Neural cell (in vitro differentiated cells): ENCODE data around the gene TNFAIP8L3. TPM values are rescaled to one million over a fixed set of nuclear protein-coding genes. Genes with fewer than 3 reads are reported as not detected.

Source experiments
- H2AFZ ChIP-seq: fragments of 200-600, 300-800 bp; sonication (generic), shearing (Covaris generic); 2 replicates; pipeline ENCODE4 v1.6.0; 2014; ENCODE audit warnings: low read depth, mild to moderate bottlenecking, antibody characterized with exemption, low read length, moderate library complexity
- H3F3A ChIP-seq: fragments of 200-600 bp; shearing (Covaris generic); 2 replicates; pipeline ENCODE4 v1.6.1; 2016; ENCODE audit warnings: mild to moderate bottlenecking, moderate library complexity, mixed read lengths, antibody characterized with exemption, low read length; ENCODE audit not compliant: insufficient read depth, poor library complexity, severe bottlenecking
- H3K27ac ChIP-seq: fragments of 200-600, 300-800 bp; sonication (generic), shearing (Covaris generic); 2 replicates; pipeline ENCODE4 v1.5.1; 2014; ENCODE audit warnings: mild to moderate bottlenecking, low read length, moderate library complexity
- H3K27me3 ChIP-seq: fragments of 300-800, 200-600 bp; sonication (generic), shearing (Covaris generic); 2 replicates; pipeline ENCODE4 v1.6.0; 2014; ENCODE audit warnings: mild to moderate bottlenecking, low read depth, low read length, moderate library complexity; ENCODE audit not compliant: insufficient read depth
- H3K36me3 ChIP-seq: fragments of 300-800, 200-600 bp; sonication (generic), shearing (Covaris generic); 2 replicates; pipeline ENCODE4 v1.5.1; 2014; ENCODE audit warnings: mild to moderate bottlenecking, antibody characterized with exemption, low read length, moderate library complexity; ENCODE audit not compliant: insufficient read depth
- H3K4me2 ChIP-seq: fragments of 300-800, 200-600 bp; sonication (generic), shearing (Covaris generic); 2 replicates; pipeline ENCODE4 v1.6.0; 2014; ENCODE audit warnings: mild to moderate bottlenecking, low read length
- H3K4me3 ChIP-seq: fragments of 300-800, 200-600 bp; sonication (generic), shearing (Covaris generic); 2 replicates; pipeline ENCODE4 v1.5.1; 2014; ENCODE audit warnings: mild to moderate bottlenecking, low read length, moderate library complexity
- H3K79me2 ChIP-seq: fragments of 200-600 bp; shearing (Covaris generic); replicated peaks from 2 replicates; pipeline ENCODE4 v1.6.0; 2014; ENCODE audit warnings: mild to moderate bottlenecking, low read length, moderate library complexity; ENCODE audit not compliant: insufficient read depth
- H3K9ac ChIP-seq: fragments of 300-800, 200-600 bp; sonication (generic), shearing (Covaris generic); 2 replicates; pipeline ENCODE4 v1.6.1; 2016; ENCODE audit warnings: mild to moderate bottlenecking, low read length, mixed read lengths
- H3K9me2 ChIP-seq: fragments of 200-600 bp; shearing (Covaris generic); 2 replicates; pipeline ENCODE4 v1.6.1; 2016; ENCODE audit warnings: mild to moderate bottlenecking, low read length, mixed read lengths; ENCODE audit not compliant: insufficient read depth
- H3K9me3 ChIP-seq: fragments of 200-600, 300-800 bp; sonication (generic), shearing (Covaris generic); 2 replicates; pipeline ENCODE4 v1.6.1; 2016; ENCODE audit warnings: mild to moderate bottlenecking, mixed run types, low read length, moderate library complexity, mixed read lengths
- H4K20me1 ChIP-seq: fragments of 200-600 bp; shearing (Covaris generic); 2 replicates; pipeline ENCODE4 v1.6.1; 2016; ENCODE audit warnings: mild to moderate bottlenecking, mixed run types; ENCODE audit not compliant: insufficient read depth
- EP300 ChIP-seq: fragments of 450-650 bp; conservative IDR thresholded peaks from 2 replicates; pipeline ENCODE4 v1.6.1; 2014; ENCODE audit warnings: antibody characterized with exemption, mild to moderate bottlenecking, moderate library complexity; ENCODE audit not compliant: poor library complexity, severe bottlenecking
- EZH2 ChIP-seq: fragments of 200-600, 300-800 bp; shearing (Covaris generic), sonication (generic); IDR thresholded peaks from 2 replicates; pipeline ENCODE4 v1.6.1; 2014; ENCODE audit warnings: antibody characterized with exemption, low read length, borderline replicate concordance, mild to moderate bottlenecking; ENCODE audit not compliant: insufficient read depth, poor library complexity, severe bottlenecking
- MXI1 ChIP-seq: fragments of 450-650 bp; conservative IDR thresholded peaks from 2 replicates; pipeline ENCODE4 v1.6.1; 2014; ENCODE audit warnings: antibody characterized with exemption, mild to moderate bottlenecking; ENCODE audit not compliant: poor library complexity, severe bottlenecking
- POLR2AphosphoS5 ChIP-seq: IDR thresholded peaks from 2 replicates; pipeline ENCODE4 v1.6.1; 2012
- RAD21 ChIP-seq: fragments of 450-650 bp; conservative IDR thresholded peaks from 2 replicates; pipeline ENCODE4 v1.6.1; 2014; ENCODE audit warnings: antibody characterized with exemption, mild to moderate bottlenecking, moderate library complexity
- SMC3 ChIP-seq: fragments of 450-650 bp; conservative IDR thresholded peaks from 2 replicates; pipeline ENCODE4 v1.6.1; 2014; ENCODE audit warnings: antibody characterized with exemption, mild to moderate bottlenecking, moderate library complexity; ENCODE audit not compliant: poor library complexity
- TAF1 ChIP-seq: IDR thresholded peaks from 2 replicates; pipeline ENCODE4 v1.6.1; 2012; ENCODE audit warnings: low read depth
- polyA plus RNA-seq: library from polyadenylated mRNA; depleted of rRNA; stranded (reverse); fragments of >200 nt; gene quantifications from 2 replicates; pipeline ENCODE4 v1.2.3, GENCODE V29; 2014
- TF ChIP-seq, protein P1 (sequence below): IDR thresholded peaks from 2 replicates; pipeline ENCODE4 v1.6.1; 2012; ENCODE audit warnings: borderline replicate concordance
- TF ChIP-seq, protein P2 (sequence below): fragments of 450-650 bp; IDR thresholded peaks from 2 replicates; pipeline ENCODE4 v1.5.1; 2014; ENCODE audit warnings: antibody characterized with exemption, mild to moderate bottlenecking, moderate library complexity; ENCODE audit not compliant: poor library complexity, severe bottlenecking

Gene TNFAIP8L3
- polyA plus RNA-seq, 1 donor from 2014 or later, result 0.16 TPM

DNA sequence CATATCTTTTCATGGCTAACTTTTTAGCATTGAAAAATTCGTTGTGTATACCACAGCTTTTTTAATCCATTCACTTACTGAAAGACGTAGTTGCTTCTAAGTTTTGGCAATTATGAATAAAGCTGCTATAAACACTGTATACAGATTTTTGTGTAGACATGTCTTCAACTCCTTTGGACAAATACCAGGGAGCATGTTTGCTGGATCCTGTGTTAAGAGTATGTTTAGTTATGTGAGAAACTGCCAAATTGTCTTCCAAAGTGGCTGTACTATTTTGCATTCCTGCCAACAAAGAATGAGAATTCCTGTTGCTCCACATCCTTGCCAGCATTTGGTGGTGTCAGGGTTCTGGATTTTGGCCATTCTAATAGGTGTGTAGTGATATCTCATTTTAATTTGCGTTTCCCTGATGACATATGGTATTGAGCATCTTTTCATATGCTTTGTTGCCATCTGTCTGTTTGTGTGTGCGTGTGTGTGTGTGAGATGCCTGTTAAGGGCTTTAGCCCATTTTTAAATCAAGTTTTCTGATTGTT lies 87.5 kb downstream of the TNFAIP8L3 start:
- Histone ChIP-seq H3K36me3 (no peaks in the 10 kb centered on the region), H3K9me2 (no peaks in the 10 kb centered on the region), H3K9me3 (no peaks in the 10 kb centered on the region), H4K20me1 (no peaks in the 10 kb centered on the region), H2AFZ (no peak overlapping the region), H3K27me3 (no peaks in the 10 kb centered on the region), H3K9ac (no peak overlapping the region), H3K27ac (no peak overlapping the region), H3K4me3 (no peak overlapping the region), H3K79me2 (no peaks in the 10 kb centered on the region), H3K4me2 (no peak overlapping the region), H3F3A (no peaks in the 10 kb centered on the region)
- TF ChIP-seq, protein P1, sequence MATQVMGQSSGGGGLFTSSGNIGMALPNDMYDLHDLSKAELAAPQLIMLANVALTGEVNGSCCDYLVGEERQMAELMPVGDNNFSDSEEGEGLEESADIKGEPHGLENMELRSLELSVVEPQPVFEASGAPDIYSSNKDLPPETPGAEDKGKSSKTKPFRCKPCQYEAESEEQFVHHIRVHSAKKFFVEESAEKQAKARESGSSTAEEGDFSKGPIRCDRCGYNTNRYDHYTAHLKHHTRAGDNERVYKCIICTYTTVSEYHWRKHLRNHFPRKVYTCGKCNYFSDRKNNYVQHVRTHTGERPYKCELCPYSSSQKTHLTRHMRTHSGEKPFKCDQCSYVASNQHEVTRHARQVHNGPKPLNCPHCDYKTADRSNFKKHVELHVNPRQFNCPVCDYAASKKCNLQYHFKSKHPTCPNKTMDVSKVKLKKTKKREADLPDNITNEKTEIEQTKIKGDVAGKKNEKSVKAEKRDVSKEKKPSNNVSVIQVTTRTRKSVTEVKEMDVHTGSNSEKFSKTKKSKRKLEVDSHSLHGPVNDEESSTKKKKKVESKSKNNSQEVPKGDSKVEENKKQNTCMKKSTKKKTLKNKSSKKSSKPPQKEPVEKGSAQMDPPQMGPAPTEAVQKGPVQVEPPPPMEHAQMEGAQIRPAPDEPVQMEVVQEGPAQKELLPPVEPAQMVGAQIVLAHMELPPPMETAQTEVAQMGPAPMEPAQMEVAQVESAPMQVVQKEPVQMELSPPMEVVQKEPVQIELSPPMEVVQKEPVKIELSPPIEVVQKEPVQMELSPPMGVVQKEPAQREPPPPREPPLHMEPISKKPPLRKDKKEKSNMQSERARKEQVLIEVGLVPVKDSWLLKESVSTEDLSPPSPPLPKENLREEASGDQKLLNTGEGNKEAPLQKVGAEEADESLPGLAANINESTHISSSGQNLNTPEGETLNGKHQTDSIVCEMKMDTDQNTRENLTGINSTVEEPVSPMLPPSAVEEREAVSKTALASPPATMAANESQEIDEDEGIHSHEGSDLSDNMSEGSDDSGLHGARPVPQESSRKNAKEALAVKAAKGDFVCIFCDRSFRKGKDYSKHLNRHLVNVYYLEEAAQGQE, result no peak
- TF ChIP-seq POLR2AphosphoS5 (no peak), EZH2 (no peak), EP300 (no peak), RAD21 (no peak), TAF1 (no peak), MXI1 (no peak), SMC3 (no peak)
- TF ChIP-seq, protein P2, sequence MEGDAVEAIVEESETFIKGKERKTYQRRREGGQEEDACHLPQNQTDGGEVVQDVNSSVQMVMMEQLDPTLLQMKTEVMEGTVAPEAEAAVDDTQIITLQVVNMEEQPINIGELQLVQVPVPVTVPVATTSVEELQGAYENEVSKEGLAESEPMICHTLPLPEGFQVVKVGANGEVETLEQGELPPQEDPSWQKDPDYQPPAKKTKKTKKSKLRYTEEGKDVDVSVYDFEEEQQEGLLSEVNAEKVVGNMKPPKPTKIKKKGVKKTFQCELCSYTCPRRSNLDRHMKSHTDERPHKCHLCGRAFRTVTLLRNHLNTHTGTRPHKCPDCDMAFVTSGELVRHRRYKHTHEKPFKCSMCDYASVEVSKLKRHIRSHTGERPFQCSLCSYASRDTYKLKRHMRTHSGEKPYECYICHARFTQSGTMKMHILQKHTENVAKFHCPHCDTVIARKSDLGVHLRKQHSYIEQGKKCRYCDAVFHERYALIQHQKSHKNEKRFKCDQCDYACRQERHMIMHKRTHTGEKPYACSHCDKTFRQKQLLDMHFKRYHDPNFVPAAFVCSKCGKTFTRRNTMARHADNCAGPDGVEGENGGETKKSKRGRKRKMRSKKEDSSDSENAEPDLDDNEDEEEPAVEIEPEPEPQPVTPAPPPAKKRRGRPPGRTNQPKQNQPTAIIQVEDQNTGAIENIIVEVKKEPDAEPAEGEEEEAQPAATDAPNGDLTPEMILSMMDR, result no peak

Other genes starting within 250 kb of the TNFAIP8L3 start
- gene AP4E1, start 186.2 kb downstream of the TNFAIP8L3 start, polyA plus RNA-seq, result 8.6 and 10.8 TPM in 2 replicates
- not detected in 2 replicates for gene CYP19A1, start 243.7 kb upstream of the TNFAIP8L3 start, polyA plus RNA-seq
- gene GLDN, start 246.7 kb upstream of the TNFAIP8L3 start, polyA plus RNA-seq, result 0.58 and 1.8 TPM in 2 replicates